Ovary (tissue), 9 donors: ENCODE results near the gene SLC24A2. TPM values are rescaled to one million over a fixed set of nuclear protein-coding genes. Genes with fewer than 3 reads are reported as not detected.

Source experiments
- DNase-seq, 5 donors: peaks; one replicate each; pipeline ENCODE4 v3.0.0-alpha.2; 2019 to 2020
- H3K27ac ChIP-seq, 2 donors: fragments of 200-600 bp; one replicate each; pipeline versions ENCODE4 v1.5.1 to v1.8.0; 2019 to 2022
- H3K27me3 ChIP-seq: fragments of 200-600 bp; one replicate; pipeline ENCODE4 v1.8.0; 2022
- H3K36me3 ChIP-seq: fragments of 200-600 bp; sonication (generic); one replicate; pipeline ENCODE4 v1.5.1; 2019
- H3K4me1 ChIP-seq: one replicate; pipeline ENCODE4 v1.8.1; 2013; ENCODE audit warnings: mild to moderate bottlenecking, moderate library complexity; ENCODE audit not compliant: insufficient read depth
- H3K4me3 ChIP-seq: fragments of 200-600 bp; sonication (generic); one replicate; pipeline ENCODE4 v1.5.1; 2017
- H3K9me3 ChIP-seq, 2 donors: fragments of 200-600 bp in 1 of 2; sonication (generic) in 1 of 2; one replicate each; pipeline versions ENCODE4 v1.5.1 to v1.8.1; 2013 to 2019; ENCODE audit warnings: mild to moderate bottlenecking in 1 of 2, moderate library complexity in 1 of 2
- EP300 ChIP-seq: sonication (generic); formaldehyde crosslinking; IDR thresholded peaks from one replicate; pipeline ENCODE4 v1.6.1; 2017; ENCODE audit warnings: antibody characterized with exemption
- POLR2A ChIP-seq: fragments of 450-650 bp; IDR thresholded peaks from one replicate; pipeline ENCODE4 v1.6.1; 2017; ENCODE audit warnings: antibody characterized with exemption, mild to moderate bottlenecking, moderate library complexity
- WGBS, 3 donors: extraction: QIAGEN DNeasy Blood & Tissue Kit in 1 of 3; methylation state at CpG; one replicate each; pipeline versions ENCODE4 v1.1.5 to v1.1.7; 2013 to 2017; 5-methylcytosine and 5-hydroxymethylcytosine counted together
- intact Hi-C, 4 donors: fragments of 100-400 bp; cut with DNase I; formaldehyde crosslinking; loops; one replicate each; pipeline versions ENCODE4 v1.11.0 to v1.15.1; 2022 to 2023
- polyA plus RNA-seq, 2 donors: library from polyadenylated mRNA; stranded (reverse); fragments of 200-250 nt in 1 of 2; fragments of 350-450 nt in 1 of 2; fragmentation: Illumina TruSeq in 1 of 2; extraction: RNeasy Lipid Tissue Mini Kit (QIAGEN cat#74804) in 1 of 2; gene quantifications; one replicate each; pipeline ENCODE4 v1.2.3, GENCODE V29; 2013 to 2014
- total RNA-seq, 7 donors: library from RNA; depleted of rRNA in 2 of 7; stranded (reverse); fragments of >200 nt in 2 of 7; fragmentation: NEBNext Ultra II Directional in 3 of 7; extraction: Animal tissue kit (Norgen Biotek cat#: 25700) in 3 of 7; gene quantifications; one replicate each; pipeline versions ENCODE4 v1.1.0 to v1.2.4, GENCODE V29; 2016 to 2023
- TF ChIP-seq, protein P1 (sequence below), 3 donors: fragments of 450-650 bp in 2 of 3; fragments of 200-600 bp in 1 of 3; IDR thresholded peaks; one replicate each; pipeline versions ENCODE4 v1.5.1 to v1.8.0; 2016 to 2022; ENCODE audit warnings: antibody characterized with exemption in 3 of 3, mild to moderate bottlenecking in 1 of 3
- donor health status: DM: no; HTN: no; CAD: no; lungs with moderate emphysema.
- donor health status: DM: no; HTN: no; CAD: no.
- donor health status: Bipolar disorder and iron deficiency.
- donor health status: DM: yes; HTN: yes; CAD: no.
- donor health status: DM: no; HTN: no; CAD: no.
- donor health status: DM: yes; HTN: yes; CAD: no.

SLC24A2 gene
- total and polyA plus RNA-seq, 9 donors, result 0.01 to 0.69 (median 0.24) TPM; not detected in 2

DNA sequence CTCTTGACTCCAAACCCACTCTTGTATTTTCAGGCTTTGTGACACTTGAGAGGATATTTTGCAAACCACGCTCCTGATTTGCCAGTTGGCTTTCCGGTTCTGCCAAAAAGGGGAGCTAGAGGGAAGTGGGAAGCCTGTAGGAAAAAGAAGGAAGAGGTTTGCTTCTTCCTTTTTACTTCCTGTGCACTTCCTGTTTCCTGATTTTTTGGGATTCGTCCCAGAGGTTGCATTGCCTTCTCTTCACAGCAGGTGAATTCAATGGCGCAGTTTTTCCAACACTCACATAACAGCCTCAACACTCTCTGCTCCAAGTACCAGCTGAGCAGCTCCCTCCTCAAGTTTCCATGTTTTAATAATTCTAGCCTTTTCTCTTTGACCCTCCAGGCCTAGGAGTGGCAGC, 47.7 kb downstream of the SLC24A2 start:
- no peak for TF ChIP-seq EP300
- no peak for TF ChIP-seq POLR2A
- TF ChIP-seq, protein P1, sequence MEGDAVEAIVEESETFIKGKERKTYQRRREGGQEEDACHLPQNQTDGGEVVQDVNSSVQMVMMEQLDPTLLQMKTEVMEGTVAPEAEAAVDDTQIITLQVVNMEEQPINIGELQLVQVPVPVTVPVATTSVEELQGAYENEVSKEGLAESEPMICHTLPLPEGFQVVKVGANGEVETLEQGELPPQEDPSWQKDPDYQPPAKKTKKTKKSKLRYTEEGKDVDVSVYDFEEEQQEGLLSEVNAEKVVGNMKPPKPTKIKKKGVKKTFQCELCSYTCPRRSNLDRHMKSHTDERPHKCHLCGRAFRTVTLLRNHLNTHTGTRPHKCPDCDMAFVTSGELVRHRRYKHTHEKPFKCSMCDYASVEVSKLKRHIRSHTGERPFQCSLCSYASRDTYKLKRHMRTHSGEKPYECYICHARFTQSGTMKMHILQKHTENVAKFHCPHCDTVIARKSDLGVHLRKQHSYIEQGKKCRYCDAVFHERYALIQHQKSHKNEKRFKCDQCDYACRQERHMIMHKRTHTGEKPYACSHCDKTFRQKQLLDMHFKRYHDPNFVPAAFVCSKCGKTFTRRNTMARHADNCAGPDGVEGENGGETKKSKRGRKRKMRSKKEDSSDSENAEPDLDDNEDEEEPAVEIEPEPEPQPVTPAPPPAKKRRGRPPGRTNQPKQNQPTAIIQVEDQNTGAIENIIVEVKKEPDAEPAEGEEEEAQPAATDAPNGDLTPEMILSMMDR (IDR thresholded peaks at IDR 0.05), result no peak
- Histone ChIP-seq H3K9me3 (no peaks in the 10 kb centered on the region), H3K27ac (no peak overlapping the region), H3K36me3 (no peaks in the 10 kb centered on the region), H3K27me3 (no peaks in the 10 kb centered on the region), H3K4me1 (no peaks in the 10 kb centered on the region), H3K4me3 (no peak overlapping the region)
- WGBS, 3 donors, result 71 to 77% (median 74%) methylated on average over 4 of the region's 4 CpGs
- DNase-seq, result no peak
- intact Hi-C loops, result no loop called here
